ENCODE data around the gene TRIM56.

DNA sequence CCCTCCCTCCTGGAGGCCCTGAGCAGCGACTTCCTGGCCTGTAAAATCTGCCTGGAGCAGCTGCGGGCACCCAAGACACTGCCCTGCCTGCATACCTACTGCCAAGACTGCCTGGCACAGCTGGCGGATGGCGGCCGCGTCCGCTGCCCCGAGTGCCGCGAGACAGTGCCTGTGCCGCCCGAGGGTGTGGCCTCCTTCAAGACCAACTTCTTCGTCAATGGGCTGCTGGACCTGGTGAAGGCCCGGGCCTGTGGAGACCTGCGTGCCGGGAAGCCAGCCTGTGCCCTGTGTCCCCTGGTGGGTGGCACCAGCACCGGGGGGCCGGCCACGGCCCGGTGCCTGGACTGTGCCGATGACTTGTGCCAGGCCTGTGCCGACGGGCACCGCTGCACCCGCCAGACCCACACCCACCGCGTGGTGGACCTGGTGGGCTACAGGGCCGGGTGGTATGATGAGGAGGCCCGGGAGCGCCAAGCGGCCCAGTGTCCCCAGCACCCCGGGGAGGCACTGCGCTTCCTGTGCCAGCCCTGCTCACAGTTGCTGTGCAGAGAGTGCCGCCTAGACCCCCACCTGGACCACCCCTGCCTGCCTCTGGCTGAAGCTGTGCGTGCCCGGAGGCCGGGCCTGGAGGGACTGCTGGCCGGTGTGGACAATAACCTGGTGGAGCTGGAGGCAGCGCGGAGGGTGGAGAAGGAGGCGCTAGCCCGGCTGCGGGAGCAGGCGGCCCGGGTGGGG lies 2.2 kb downstream of the TRIM56 start:
- TF ChIP-seq, protein P1, sequence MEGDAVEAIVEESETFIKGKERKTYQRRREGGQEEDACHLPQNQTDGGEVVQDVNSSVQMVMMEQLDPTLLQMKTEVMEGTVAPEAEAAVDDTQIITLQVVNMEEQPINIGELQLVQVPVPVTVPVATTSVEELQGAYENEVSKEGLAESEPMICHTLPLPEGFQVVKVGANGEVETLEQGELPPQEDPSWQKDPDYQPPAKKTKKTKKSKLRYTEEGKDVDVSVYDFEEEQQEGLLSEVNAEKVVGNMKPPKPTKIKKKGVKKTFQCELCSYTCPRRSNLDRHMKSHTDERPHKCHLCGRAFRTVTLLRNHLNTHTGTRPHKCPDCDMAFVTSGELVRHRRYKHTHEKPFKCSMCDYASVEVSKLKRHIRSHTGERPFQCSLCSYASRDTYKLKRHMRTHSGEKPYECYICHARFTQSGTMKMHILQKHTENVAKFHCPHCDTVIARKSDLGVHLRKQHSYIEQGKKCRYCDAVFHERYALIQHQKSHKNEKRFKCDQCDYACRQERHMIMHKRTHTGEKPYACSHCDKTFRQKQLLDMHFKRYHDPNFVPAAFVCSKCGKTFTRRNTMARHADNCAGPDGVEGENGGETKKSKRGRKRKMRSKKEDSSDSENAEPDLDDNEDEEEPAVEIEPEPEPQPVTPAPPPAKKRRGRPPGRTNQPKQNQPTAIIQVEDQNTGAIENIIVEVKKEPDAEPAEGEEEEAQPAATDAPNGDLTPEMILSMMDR (IDR thresholded peaks at IDR 0.05): no peak
- TF ChIP-seq, protein P2, sequence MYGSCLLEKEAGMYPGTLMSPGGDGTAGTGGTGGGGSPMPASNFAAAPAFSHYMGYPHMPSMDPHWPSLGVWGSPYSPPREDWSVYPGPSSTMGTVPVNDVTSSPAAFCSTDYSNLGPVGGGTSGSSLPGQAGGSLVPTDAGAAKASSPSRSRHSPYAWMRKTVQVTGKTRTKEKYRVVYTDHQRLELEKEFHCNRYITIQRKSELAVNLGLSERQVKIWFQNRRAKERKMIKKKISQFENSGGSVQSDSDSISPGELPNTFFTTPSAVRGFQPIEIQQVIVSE (CRISPR knock-in tag; IDR thresholded peaks at IDR 0.05; ENCODE audit: borderline replicate concordance): no peak
- TF ChIP-seq JUN (CRISPR knock-in tag; IDR thresholded peaks at IDR 0.05): no peak
- TF ChIP-seq ZBTB21 (CRISPR knock-in tag; IDR thresholded peaks at IDR 0.05; ENCODE audit: borderline replicate concordance): no peak
- TF ChIP-seq, protein P3, sequence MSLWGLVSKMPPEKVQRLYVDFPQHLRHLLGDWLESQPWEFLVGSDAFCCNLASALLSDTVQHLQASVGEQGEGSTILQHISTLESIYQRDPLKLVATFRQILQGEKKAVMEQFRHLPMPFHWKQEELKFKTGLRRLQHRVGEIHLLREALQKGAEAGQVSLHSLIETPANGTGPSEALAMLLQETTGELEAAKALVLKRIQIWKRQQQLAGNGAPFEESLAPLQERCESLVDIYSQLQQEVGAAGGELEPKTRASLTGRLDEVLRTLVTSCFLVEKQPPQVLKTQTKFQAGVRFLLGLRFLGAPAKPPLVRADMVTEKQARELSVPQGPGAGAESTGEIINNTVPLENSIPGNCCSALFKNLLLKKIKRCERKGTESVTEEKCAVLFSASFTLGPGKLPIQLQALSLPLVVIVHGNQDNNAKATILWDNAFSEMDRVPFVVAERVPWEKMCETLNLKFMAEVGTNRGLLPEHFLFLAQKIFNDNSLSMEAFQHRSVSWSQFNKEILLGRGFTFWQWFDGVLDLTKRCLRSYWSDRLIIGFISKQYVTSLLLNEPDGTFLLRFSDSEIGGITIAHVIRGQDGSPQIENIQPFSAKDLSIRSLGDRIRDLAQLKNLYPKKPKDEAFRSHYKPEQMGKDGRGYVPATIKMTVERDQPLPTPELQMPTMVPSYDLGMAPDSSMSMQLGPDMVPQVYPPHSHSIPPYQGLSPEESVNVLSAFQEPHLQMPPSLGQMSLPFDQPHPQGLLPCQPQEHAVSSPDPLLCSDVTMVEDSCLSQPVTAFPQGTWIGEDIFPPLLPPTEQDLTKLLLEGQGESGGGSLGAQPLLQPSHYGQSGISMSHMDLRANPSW (CRISPR knock-in tag; conservative IDR thresholded peaks at IDR 0.05; ENCODE audit: low read depth): no peak
- no peak for TF ChIP-seq SMAD3 (CRISPR knock-in tag; IDR thresholded peaks at IDR 0.05; ENCODE audit: borderline replicate concordance)
- no peak for TF ChIP-seq TEAD4 (CRISPR knock-in tag; IDR thresholded peaks at IDR 0.05)
- TF ChIP-seq, protein P4, sequence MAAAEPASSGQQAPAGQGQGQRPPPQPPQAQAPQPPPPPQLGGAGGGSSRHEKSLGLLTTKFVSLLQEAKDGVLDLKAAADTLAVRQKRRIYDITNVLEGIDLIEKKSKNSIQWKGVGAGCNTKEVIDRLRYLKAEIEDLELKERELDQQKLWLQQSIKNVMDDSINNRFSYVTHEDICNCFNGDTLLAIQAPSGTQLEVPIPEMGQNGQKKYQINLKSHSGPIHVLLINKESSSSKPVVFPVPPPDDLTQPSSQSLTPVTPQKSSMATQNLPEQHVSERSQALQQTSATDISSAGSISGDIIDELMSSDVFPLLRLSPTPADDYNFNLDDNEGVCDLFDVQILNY (CRISPR knock-in tag; IDR thresholded peaks at IDR 0.05): no peak
- TF ChIP-seq, protein P5, sequence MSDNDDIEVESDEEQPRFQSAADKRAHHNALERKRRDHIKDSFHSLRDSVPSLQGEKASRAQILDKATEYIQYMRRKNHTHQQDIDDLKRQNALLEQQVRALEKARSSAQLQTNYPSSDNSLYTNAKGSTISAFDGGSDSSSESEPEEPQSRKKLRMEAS (CRISPR knock-in tag; IDR thresholded peaks at IDR 0.05): no peak
- TF ChIP-seq, protein P6, sequence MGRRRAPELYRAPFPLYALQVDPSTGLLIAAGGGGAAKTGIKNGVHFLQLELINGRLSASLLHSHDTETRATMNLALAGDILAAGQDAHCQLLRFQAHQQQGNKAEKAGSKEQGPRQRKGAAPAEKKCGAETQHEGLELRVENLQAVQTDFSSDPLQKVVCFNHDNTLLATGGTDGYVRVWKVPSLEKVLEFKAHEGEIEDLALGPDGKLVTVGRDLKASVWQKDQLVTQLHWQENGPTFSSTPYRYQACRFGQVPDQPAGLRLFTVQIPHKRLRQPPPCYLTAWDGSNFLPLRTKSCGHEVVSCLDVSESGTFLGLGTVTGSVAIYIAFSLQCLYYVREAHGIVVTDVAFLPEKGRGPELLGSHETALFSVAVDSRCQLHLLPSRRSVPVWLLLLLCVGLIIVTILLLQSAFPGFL (CRISPR knock-in tag; IDR thresholded peaks at IDR 0.05; ENCODE audit: borderline replicate concordance): no peak
- no peak for TF ChIP-seq FOXK1 (CRISPR knock-in tag; IDR thresholded peaks at IDR 0.05)
- TF ChIP-seq NFATC4 (CRISPR knock-in tag; IDR thresholded peaks at IDR 0.05): no peak
- no peak for TF ChIP-seq ZNF263 (CRISPR knock-in tag; IDR thresholded peaks at IDR 0.05; ENCODE audit: low read depth)
